Endothelial cell of umbilical vein (primary cell): ENCODE measurements around the gene ELOVL6. TPM values are rescaled to one million over a fixed set of nuclear protein-coding genes. Genes with fewer than 3 reads are reported as not detected.

Experiments
- BruUV-seq: library from RNA; stranded (reverse); fragments of 400-500 nt; replicated peaks from 2 replicates; lab custom pipeline; 2021; lab: Mats Ljungman, UMichigan
- CTCF ChIA-PET: fragments of 300-600, 350-600 bp; sonication (Branson Sonifier 250); formaldehyde crosslinking; loops from one replicate; lab custom pipeline; 2021; ENCODE audit warnings: antibody characterized with exemption, inconsistent platforms; lab: Charles Lee
- POLR2A ChIA-PET: fragments of 300-600, 350-600 bp; sonication (Branson Sonifier 250); formaldehyde crosslinking; loops from one replicate; lab custom pipeline; 2021; ENCODE audit warnings: antibody characterized with exemption, inconsistent platforms; lab: Charles Lee
- DNase-seq: peaks from one replicate; pipeline ENCODE4 v3.0.0-alpha.2; 2011; ENCODE audit warnings: low read depth, low spot score
- FAIRE-seq: peaks from 2 replicates; lab custom pipeline; 2011; peaks lifted over from hg19 to GRCh38; lab: Jason Lieb, UNC
- H2AFZ ChIP-seq: 2 replicates; pipeline ENCODE4 v1.6.0; 2012; ENCODE audit warnings: low read depth, low read length, control low read depth, inconsistent platforms
- H3K27ac ChIP-seq: 2 replicates; pipeline ENCODE4 v1.5.1; 2011; ENCODE audit warnings: low read depth, mild to moderate bottlenecking, control low read depth, low read length, moderate library complexity; ENCODE audit not compliant: insufficient read depth
- H3K27me3 ChIP-seq, 2 experiments: 2 replicates each; pipeline versions ENCODE4 v1.6.0 to v1.6.1; 2011; ENCODE audit warnings: low read length in 2 of 2, mixed read lengths in 1 of 2; ENCODE audit not compliant: control insufficient read depth in 2 of 2, insufficient read depth in 2 of 2
- H3K36me3 ChIP-seq, 2 experiments: 2 replicates in 1 of 2; 3 replicates in 1 of 2; pipeline ENCODE4 v1.5.1; 2011; ENCODE audit warnings: low read length in 2 of 2, mild to moderate bottlenecking in 1 of 2, moderate library complexity in 1 of 2; ENCODE audit not compliant: control insufficient read depth in 2 of 2, insufficient read depth in 2 of 2; ENCODE audit errors: extremely low read depth in 1 of 2
- H3K4me1 ChIP-seq: 3 replicates; pipeline ENCODE4 v1.5.1; 2011; ENCODE audit warnings: mild to moderate bottlenecking, low read length; ENCODE audit not compliant: control insufficient read depth, insufficient read depth; ENCODE audit errors: extremely low read depth
- H3K4me2 ChIP-seq: 2 replicates; pipeline ENCODE4 v1.6.1; 2011; ENCODE audit warnings: low read length, control low read depth, mixed read lengths; ENCODE audit not compliant: insufficient read depth
- H3K4me3 ChIP-seq, 3 experiments: fragments of 200-600 bp in 1 of 3; sonication (generic), shearing (Covaris generic) in 1 of 3; replicated peaks in 1 of 3; 2 replicates each; pipeline ENCODE4 v1.5.1; 2011 to 2016; ENCODE audit warnings: control low read depth in 3 of 3, low read length in 3 of 3, mild to moderate bottlenecking in 2 of 3, inconsistent platforms in 1 of 3, low read depth in 1 of 3, moderate library complexity in 1 of 3; ENCODE audit not compliant: insufficient read depth in 1 of 3
- H3K79me2 ChIP-seq: 2 replicates; pipeline ENCODE4 v1.6.0; 2012; ENCODE audit warnings: low read length, inconsistent platforms; ENCODE audit not compliant: control insufficient read depth, insufficient read depth
- H3K9ac ChIP-seq: replicated peaks from 2 replicates; pipeline ENCODE3; 2011; ENCODE audit warnings: low read length, control low read depth; ENCODE audit not compliant: insufficient read depth; ENCODE audit errors: extremely low read depth
- H3K9me1 ChIP-seq: replicated peaks from 3 replicates; pipeline ENCODE4 v1.6.0; 2011; ENCODE audit warnings: mild to moderate bottlenecking, low read length; ENCODE audit not compliant: control insufficient read depth, insufficient read depth; ENCODE audit errors: extremely low read depth
- H3K9me3 ChIP-seq: replicated peaks from 2 replicates; pipeline ENCODE4 v1.5.1; 2012; ENCODE audit warnings: low read length, inconsistent platforms; ENCODE audit not compliant: control insufficient read depth, insufficient read depth
- H4K20me1 ChIP-seq: replicated peaks from 2 replicates; pipeline ENCODE3; 2011; ENCODE audit warnings: mild to moderate bottlenecking, low read length; ENCODE audit not compliant: control insufficient read depth, insufficient read depth; ENCODE audit errors: extremely low read depth
- CTCF ChIP-seq, 2 donors: IDR thresholded peaks; 1 replicate in 1 of 2; 2 replicates in 1 of 2; pipeline ENCODE4 v1.5.1; 2011; ENCODE audit warnings: low read length in 2 of 2, mild to moderate bottlenecking in 2 of 2, moderate library complexity in 2 of 2, control low read depth in 1 of 2, inconsistent platforms in 1 of 2, low read depth in 1 of 2; ENCODE audit not compliant: insufficient read depth in 1 of 2; ENCODE audit errors: extremely low read depth in 1 of 2
- EZH2 ChIP-seq: IDR thresholded peaks from 2 replicates; pipeline ENCODE4 v1.6.1; 2012; ENCODE audit warnings: borderline replicate concordance, low read depth, mild to moderate bottlenecking, moderate library complexity, low read length, inconsistent platforms; ENCODE audit not compliant: severe bottlenecking
- FOS ChIP-seq: IDR thresholded peaks from 2 replicates; pipeline ENCODE4 v1.6.1; 2011; ENCODE audit warnings: mild to moderate bottlenecking, low read length, moderate library complexity, borderline replicate concordance; ENCODE audit not compliant: insufficient read depth
- GATA2 ChIP-seq: IDR thresholded peaks from 2 replicates; pipeline ENCODE4 v1.7.0; 2011; ENCODE audit warnings: low read depth, mild to moderate bottlenecking, moderate library complexity, mixed read lengths, low read length; ENCODE audit not compliant: insufficient read length, insufficient read depth
- JUN ChIP-seq: IDR thresholded peaks from 2 replicates; pipeline ENCODE4 v1.6.1; 2011; ENCODE audit warnings: borderline replicate concordance, low read depth; ENCODE audit not compliant: insufficient read length, insufficient read depth
- MAX ChIP-seq: IDR thresholded peaks from 2 replicates; pipeline ENCODE4 v1.6.1; 2011; ENCODE audit not compliant: insufficient read depth, insufficient read length
- MYC ChIP-seq: IDR thresholded peaks from one replicate; pipeline ENCODE4 v1.6.1; 2011; ENCODE audit warnings: mild to moderate bottlenecking, low read depth, low read length
- POLR2A ChIP-seq: IDR thresholded peaks from 2 replicates; pipeline ENCODE4 v1.6.1; 2012; ENCODE audit warnings: low read depth, mild to moderate bottlenecking, control low read depth, low read length
- POLR2AphosphoS5 ChIP-seq: IDR thresholded peaks from 2 replicates; pipeline ENCODE4 v1.6.1; 2012; ENCODE audit warnings: low read depth, mild to moderate bottlenecking, control low read depth, low read length, moderate library complexity; ENCODE audit not compliant: insufficient read depth
- dilution Hi-C: fragments of 300-500 bp; cut with MboI; formaldehyde crosslinking; loops from one replicate; pipeline ENCODE4 v1.15.0; 2019; ENCODE audit warnings: low sequenced_read_pairs; ENCODE audit not compliant: extremely low pct_ligation_motif_present
- intact Hi-C: fragments of 100-400 bp; cut with micrococcal nuclease; formaldehyde crosslinking; loops from one replicate; pipeline ENCODE4 v1.10.0; 2022
- polyA plus RNA-seq, 4 experiments: library from polyadenylated mRNA; depleted of rRNA in 3 of 4; stranded (reverse) in 3 of 4; unstranded in 1 of 4; fragments of >200 nt; gene quantifications; 2 replicates each; pipeline versions ENCODE4 v1.2.1 to v1.2.3, GENCODE V29; 2011 to 2012; ENCODE audit warnings: missing spikeins in 1 of 4
- total RNA-seq: library from RNA; stranded (reverse); gene quantifications from 2 replicates; pipeline ENCODE4 v1.2.3, GENCODE V29; 2021

Gene ELOVL6
- total and polyA plus RNA-seq, 2 donors (not counting 3 experiments of a cell fraction or from before 2014, with no cell fraction given), result 6.4 to 26.1 TPM

GRCh38 chr4:110107866-110108265 is 90.5 kb downstream of the ELOVL6 start:
- ChIA-PET CTCF (interaction anchor here (0.9 to 1.7 kb wide), 4 partner anchors 10 to 58 kb away, joined by 3 to 5 read pairs (median 4); no protein-coding TSS in a partner anchor), POLR2A (no interaction called here)
- Histone ChIP-seq H3K9me1 (no peaks in the 10 kb centered on the region), H3K36me3 (no peaks in the 10 kb centered on the region), H3K9ac (no peak overlapping the region), H2AFZ (no peak overlapping the region), H3K27ac (no peak overlapping the region), H3K4me2 (no peak overlapping the region), H3K79me2 (no peaks in the 10 kb centered on the region), H3K4me1 (peaks cover 16% of the 10 kb centered on the region), H3K9me3 (no peaks in the 10 kb centered on the region), H3K27me3 (no peaks in the 10 kb centered on the region), H4K20me1 (no peaks in the 10 kb centered on the region), H3K4me3 (no peak overlapping the region)
- DNase-seq (no peak), FAIRE-seq (no peak)
- TF ChIP-seq CTCF (IDR thresholded peaks at IDR 0.05; ENCODE audit: extremely low read depth in 1 of 2, insufficient read depth in 1 of 2, low read depth in 1 of 2, low read length in 2 of 2), result no peak
- TF ChIP-seq EZH2, result no peak
- TF ChIP-seq POLR2A, result no peak
- no peak for TF ChIP-seq JUN
- TF ChIP-seq MYC, result no peak
- TF ChIP-seq FOS, result no peak
- no peak for TF ChIP-seq POLR2AphosphoS5
- no peak for TF ChIP-seq MAX
- no peak for TF ChIP-seq GATA2
- intact Hi-C loops (no loop called here), dilution Hi-C loops (no loop called here)
- no TSS peak for BruUV-seq
